Suppressor macrophage treated with lipopolysaccharide for 1 hour (primary cell): ENCODE measurements around the gene ZNF268.

ENCODE experiments used
- DNase-seq, 3 donors: peaks; one replicate each; pipeline ENCODE4 v3.0.0-alpha.2; 2020 to 2022

ZNF268 gene

GRCh38 chr12:133181238-133181959 is at the start of gene ZNF268:
ZNF268 (plus strand) TSS chr12:133181495; CDS start chr12:133181998, 503 bp downstream.
- DNase-seq = peak; percentile 97 to 98 (median 97)

DNA sequence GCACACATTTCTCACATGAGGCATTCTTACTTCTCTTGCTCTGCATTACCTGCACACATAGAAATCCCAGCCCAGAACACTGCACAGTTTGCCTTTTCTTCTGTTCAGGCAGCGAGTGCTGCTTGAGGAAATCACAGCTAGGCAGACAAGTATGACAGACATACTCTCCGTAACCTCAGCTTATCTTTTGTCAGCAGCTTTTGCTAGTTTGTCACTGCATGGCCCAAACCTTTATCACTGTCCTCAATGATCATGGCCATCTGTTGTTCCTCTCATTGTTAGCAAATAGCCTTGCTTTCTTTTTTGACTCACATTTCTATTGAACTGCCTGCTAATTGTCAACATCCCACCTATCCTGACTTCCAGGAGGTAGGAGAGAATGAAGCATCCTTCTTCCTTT is 45.5 kb upstream of the ZNF268 start:
- no peak for DNase-seq

- no peak for DNase-seq
Measured at GRCh38 chr12:133145981-133146380, 35.3 kb upstream of the ZNF268 start.

DNA sequence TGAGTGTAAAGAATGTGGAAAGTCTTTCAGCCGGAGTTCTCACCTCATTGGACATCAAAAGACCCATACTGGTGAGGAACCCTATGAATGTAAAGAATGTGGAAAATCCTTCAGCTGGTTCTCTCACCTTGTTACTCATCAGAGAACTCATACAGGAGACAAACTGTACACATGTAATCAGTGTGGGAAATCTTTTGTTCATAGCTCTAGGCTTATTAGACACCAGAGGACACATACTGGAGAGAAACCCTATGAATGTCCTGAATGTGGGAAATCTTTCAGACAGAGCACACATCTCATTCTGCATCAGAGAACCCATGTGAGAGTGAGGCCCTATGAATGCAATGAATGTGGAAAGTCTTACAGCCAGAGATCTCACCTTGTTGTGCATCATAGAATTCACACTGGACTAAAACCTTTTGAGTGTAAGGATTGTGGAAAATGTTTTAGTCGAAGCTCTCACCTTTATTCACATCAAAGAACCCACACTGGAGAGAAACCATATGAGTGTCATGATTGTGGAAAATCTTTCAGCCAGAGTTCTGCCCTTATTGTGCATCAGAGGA is 25.1 kb upstream of the ZNF268 start:
- DNase-seq = no peak

DNA sequence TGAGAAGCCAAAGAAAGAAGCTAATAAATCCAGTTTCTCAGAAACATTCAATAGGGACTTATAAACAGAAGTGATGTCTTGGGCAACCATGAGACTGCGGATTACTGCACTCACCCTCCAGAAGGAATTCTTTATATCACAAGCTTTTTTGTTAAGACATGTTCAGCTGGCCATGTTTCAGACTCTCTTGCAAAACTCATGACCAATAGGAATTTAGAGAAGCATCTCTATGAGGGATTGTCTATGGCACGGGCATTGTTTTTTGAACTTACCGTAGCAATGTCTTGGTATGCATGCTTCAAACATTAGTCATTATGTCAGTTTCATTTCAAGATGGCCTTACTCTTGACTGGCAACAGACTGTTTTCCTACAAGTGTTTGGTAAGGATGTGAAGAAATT is 15.5 kb upstream of the ZNF268 start:
- DNase-seq = no peak

- no peak for DNase-seq
Measured at GRCh38 chr12:133172491-133172890, 8.8 kb upstream of the ZNF268 start.

- no peak for DNase-seq
Measured at GRCh38 chr12:133174901-133175300, 6.4 kb upstream of the ZNF268 start.

GRCh38 chr12:133180669-133181068 is 626 bp upstream of the ZNF268 start:
- DNase-seq = no peak

- no peak for DNase-seq
Measured at GRCh38 chr12:133190176-133190575, 8.9 kb downstream of the ZNF268 start.

DNA sequence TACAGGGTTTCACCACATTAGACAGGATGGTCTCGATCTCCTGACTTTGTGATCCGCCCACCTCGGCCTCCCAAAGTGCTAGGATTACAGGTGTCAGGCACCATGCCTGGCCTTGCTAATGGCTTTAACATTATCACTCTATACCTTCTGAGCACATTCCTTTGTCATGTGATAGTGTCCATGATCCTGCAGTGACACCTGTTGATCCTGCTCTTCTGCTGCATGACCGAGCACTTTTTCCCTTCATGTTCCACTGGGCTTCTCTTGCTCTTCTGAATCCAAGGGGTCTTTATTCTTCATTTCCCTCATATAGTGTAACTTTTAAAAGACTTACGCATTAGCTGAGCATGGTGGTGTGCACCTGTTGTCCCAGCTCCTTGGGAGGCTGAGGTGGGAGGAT is 11.6 kb downstream of the ZNF268 start:
- DNase-seq = no peak

- DNase-seq = no peak
Measured at GRCh38 chr12:133201888-133202287, 20.6 kb downstream of the ZNF268 start.

- no peak for DNase-seq
Measured at GRCh38 chr12:133202493-133203343, 21.4 kb downstream of the ZNF268 start.

DNA sequence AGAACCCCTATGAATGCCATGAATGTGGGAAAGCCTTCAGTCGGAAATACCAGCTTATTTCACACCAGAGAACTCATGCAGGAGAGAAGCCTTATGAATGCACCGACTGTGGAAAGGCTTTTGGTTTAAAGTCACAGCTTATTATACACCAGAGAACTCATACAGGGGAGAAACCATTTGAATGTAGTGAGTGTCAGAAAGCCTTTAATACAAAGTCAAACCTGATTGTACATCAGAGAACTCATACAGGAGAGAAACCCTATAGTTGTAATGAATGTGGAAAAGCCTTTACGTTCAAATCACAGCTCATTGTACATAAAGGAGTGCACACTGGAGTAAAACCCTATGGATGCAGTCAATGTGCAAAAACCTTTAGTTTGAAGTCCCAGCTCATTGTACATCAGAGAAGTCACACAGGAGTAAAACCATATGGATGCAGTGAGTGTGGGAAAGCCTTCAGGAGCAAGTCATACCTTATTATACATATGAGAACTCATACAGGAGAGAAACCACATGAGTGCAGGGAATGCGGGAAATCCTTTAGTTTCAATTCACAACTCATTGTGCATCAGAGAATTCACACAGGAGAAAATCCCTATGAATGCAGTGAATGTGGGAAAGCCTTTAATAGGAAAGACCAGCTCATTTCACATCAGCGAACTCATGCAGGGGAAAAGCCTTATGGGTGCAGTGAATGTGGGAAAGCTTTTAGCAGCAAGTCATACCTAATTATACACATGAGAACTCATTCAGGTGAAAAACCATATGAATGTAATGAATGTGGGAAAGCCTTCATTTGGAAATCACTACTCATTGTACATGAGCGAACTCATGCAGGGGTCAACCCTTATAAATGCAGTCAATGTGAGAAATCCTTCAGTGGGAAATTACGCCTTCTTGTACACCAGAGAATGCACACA is 22.3 kb downstream of the ZNF268 start:
- no peak for DNase-seq

- no peak for DNase-seq
Measured at GRCh38 chr12:133204264-133204603, 22.9 kb downstream of the ZNF268 start.

GRCh38 chr12:133206390-133206789 is 25.1 kb downstream of the ZNF268 start:
- no peak for DNase-seq

- DNase-seq = no peak
Measured at GRCh38 chr12:133215724-133216123, 34.4 kb downstream of the ZNF268 start.

DNA sequence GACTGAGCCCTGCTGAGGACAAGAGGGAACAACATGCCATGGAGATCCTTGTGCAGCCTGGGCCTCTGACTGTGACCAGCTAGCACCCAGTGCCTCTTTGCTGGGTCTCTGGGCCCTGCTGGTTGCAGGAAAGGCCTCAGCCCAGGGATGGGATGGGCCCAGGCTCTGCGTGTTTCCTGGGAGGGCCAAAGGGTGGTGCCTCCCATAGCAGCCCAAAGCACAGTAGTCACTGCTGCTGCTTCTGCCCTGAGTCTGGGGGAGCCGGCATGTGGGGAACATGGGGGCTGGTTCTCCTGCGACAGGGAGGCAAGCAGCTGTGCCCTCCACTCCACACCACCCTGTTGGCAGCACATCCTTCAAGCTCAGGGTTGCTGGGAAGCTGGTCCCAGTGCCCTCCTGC is 35.9 kb downstream of the ZNF268 start:
- DNase-seq = no peak

DNA sequence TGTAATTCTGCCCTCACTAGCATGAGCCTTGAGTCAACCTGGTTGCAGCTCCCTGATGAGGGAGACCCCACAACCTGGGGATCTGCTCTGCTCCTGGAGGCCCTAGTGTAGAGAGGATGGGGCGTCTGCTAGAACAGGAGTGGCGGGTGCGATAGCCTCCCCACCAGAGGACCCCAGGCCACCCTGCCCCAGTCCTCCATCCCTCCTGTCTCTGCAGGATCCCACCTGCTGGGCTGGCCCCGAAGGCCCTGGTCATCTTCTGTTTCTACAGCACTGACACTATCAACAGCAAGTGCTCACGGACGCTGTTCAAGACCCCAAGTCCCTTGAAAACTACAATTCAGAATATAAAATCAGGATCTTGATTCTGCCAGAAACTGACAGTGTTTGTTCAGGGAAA is 39.2 kb downstream of the ZNF268 start:
- DNase-seq = no peak

- DNase-seq = no peak
Measured at GRCh38 chr12:133221241-133221640, 39.9 kb downstream of the ZNF268 start.

DNA sequence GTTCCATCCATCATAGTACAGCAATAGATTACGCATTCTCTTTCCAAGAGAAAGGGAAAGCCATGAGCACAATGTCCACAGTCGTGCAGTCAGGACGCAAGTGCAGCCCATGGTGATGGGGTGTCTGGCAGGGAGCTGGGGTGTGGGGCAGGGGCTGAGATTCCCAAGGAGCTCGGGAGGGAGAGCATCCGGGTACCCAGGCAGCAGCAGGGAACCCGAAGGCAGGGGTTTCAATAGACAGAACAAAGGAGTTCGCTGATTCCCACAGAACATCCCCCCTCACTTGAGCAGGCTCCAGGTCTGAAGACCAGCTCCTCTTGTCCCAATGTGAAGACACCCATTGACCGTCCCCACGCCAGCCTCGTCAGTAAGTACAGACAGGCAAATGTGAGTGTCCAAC is 40.9 kb downstream of the ZNF268 start:
- DNase-seq = no peak

GRCh38 chr12:133225527-133225926 is 44.2 kb downstream of the ZNF268 start:
- DNase-seq = no peak

DNA sequence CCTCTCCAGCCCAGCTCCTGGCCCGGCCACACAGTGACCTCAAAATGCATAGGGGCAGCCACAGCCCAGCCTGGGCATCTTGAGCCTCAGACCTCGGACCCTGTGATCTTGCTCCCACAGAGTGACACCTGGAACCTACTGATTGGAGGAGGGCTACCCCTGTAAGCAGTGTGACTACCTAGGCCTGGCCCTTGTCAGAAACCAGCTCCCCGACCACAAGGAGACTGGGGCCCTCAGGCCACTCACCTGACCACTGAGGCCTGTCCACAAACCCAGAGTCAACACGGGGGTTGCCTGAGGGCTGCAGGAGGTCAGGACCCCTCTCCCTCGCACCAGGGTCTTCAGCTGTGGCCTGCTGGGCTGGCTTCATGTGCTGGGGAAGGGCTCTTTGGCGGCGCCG is 45.4 kb downstream of the ZNF268 start:
- DNase-seq = no peak

- DNase-seq = no peak
Measured at GRCh38 chr12:133227281-133227852, 46.1 kb downstream of the ZNF268 start.
